ENCODE measurements around the gene CCBE1.

DNA sequence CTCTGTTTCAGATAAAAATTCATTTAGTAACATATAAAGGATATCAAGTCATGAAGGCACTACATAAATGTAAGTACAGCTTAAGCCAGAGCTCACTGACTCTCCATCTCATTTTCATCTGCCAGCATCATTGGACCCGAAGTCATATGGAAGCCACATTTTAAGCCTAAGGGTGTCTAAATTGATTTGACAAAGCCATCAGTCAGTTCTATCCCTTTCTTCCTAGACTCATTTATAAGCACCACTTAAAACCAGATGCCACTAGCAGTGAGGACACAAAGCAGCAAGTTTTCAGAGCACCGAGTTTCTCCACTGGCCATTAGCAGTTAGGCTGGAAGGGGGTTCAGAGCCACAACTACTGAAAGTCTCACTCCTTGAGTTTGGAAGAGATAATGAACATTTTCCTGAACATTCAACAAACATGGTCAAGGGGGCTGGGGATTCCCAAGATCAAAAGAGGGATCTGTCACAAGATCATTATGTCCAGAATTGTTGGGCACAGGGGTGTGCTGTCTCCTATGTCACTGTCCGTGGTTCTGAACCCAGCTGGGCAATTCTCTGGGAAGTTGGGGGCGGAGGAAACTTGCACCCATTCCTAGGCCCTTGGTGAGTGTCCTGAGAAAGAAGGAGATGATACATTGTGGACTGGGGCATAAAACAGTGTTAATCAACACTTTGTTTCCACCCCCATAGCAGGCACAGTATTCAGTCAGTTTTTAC is 179.6 kb downstream of the CCBE1 start:
- 0 out of 2 replicates have a peak, but pooled peaks have one; percentile 13 for TF ChIP-seq GATA2 (IDR thresholded peaks at IDR 0.05; ENCODE audit: low read depth, low read length)
- TF ChIP-seq GATA3 (IDR thresholded peaks at IDR 0.05; ENCODE audit: low read depth, low read length) = no peak
